GM12875 (cell line): ENCODE results near the gene ALOX15B.

Source experiments
- H3K4me3 ChIP-seq: one replicate; pipeline ENCODE4 v1.5.1; 2011; ENCODE audit warnings: low read depth, low read length, control low read depth
- CTCF ChIP-seq: IDR thresholded peaks from 2 replicates; pipeline ENCODE4 v1.5.1; 2011; ENCODE audit warnings: low read depth, mild to moderate bottlenecking, control low read depth, inconsistent platforms, low read length, moderate library complexity, borderline replicate concordance; ENCODE audit not compliant: insufficient read depth

The ALOX15B gene

GRCh38 chr17:8064561-8065019 is 25.7 kb downstream of the ALOX15B start:
- no peak for TF ChIP-seq CTCF
- no peak overlapping the region for H3K4me3 ChIP-seq

- TF ChIP-seq CTCF, result no peak
- no peak overlapping the region for H3K4me3 ChIP-seq
These were observed 28.2 kb downstream of the ALOX15B start for GRCh38 chr17:8066841-8067775.

- H3K4me3 ChIP-seq, result no peak overlapping the region
- TF ChIP-seq CTCF, result no peak
These were observed 28.9 kb downstream of the ALOX15B start for GRCh38 chr17:8067806-8068205.

GRCh38 chr17:8068736-8069586 is 30.1 kb downstream of the ALOX15B start:
- TF ChIP-seq CTCF, result no peak
- no peak overlapping the region for H3K4me3 ChIP-seq

GRCh38 chr17:8069587-8069860 is 30.7 kb downstream of the ALOX15B start:
- H3K4me3 ChIP-seq, result no peak overlapping the region
- TF ChIP-seq CTCF, result no peak

- H3K4me3 ChIP-seq, result no peak overlapping the region
- no peak for TF ChIP-seq CTCF
These were observed 32.6 kb downstream of the ALOX15B start for GRCh38 chr17:8071496-8071895.

GRCh38 chr17:8072341-8072728 is 33.5 kb downstream of the ALOX15B start:
- TF ChIP-seq CTCF, result no peak
- H3K4me3 ChIP-seq, result no peak overlapping the region
